Measurements from ENCODE around the gene AHCYL2. TPM values are rescaled to one million over a fixed set of nuclear protein-coding genes. Genes with fewer than 3 reads are reported as not detected.
"Not testable (repeated sequence)": the region's sequence is repeated elsewhere in the genome, so short reads cannot be mapped to it uniquely, and the experiment has no call there.

AHCYL2 gene
- total RNA-seq, 1 donor from 2014 or later = 14.7 TPM

- Histone ChIP-seq H3K79me2 (ENCODE audit: insufficient read depth, low read length) (no peaks in the 10 kb centered on the region), H3K9me3 (ENCODE audit: insufficient read depth, low read depth, low read length) (no peaks in the 10 kb centered on the region), H3K27me3 (ENCODE audit: insufficient read depth, low read length) (no peaks in the 10 kb centered on the region), H2AFZ (ENCODE audit: low read depth, low read length) (no peak overlapping the region), H4K20me1 (ENCODE audit: insufficient read depth, low read length) (no peaks in the 10 kb centered on the region), H3K4me3 (ENCODE audit: insufficient read depth, low read depth, low read length) (no peak overlapping the region), H3K36me3 (ENCODE audit: insufficient read depth, low read length) (peaks cover 2% of the 10 kb centered on the region), H3K27ac (ENCODE audit: low read depth, low read length) (no peak overlapping the region), H3K4me2 (ENCODE audit: low read length) (no peak overlapping the region), H3K4me1 (ENCODE audit: insufficient read depth, low read length) (peaks cover 12% of the 10 kb centered on the region), H3K9ac (ENCODE audit: low read length) (no peak overlapping the region)
- no peak for FAIRE-seq
- H3K27ac Mint-ChIP-seq (ENCODE audit: unreplicated experiment) = no peak overlapping the region
- peaks cover 12% of the 10 kb centered on the region for H3K4me1 Mint-ChIP-seq (ENCODE audit: low read depth, unreplicated experiment)
- H3K36me3 Mint-ChIP-seq (ENCODE audit: low read depth, unreplicated experiment) = no peaks in the 10 kb centered on the region
- peaks cover 8% of the 10 kb centered on the region for H3K27me3 Mint-ChIP-seq (ENCODE audit: low read depth, unreplicated experiment)
- peak overlapping the region; percentile 48 for H3K4me3 Mint-ChIP-seq (ENCODE audit: unreplicated experiment)
- no peak for DNase-seq (ENCODE audit: low read depth)
- H3K9me3 Mint-ChIP-seq (ENCODE audit: unreplicated experiment) = no peaks in the 10 kb centered on the region
- TF ChIP-seq EZH2 (IDR thresholded peaks at IDR 0.05; ENCODE audit: insufficient read depth, low read length) (no peak), CTCF (IDR thresholded peaks at IDR 0.05; ENCODE audit: insufficient read depth, low read depth, low read length) (no peak)
Observed at GRCh38 chr7:129439963-129440625, 215.3 kb downstream of the AHCYL2 start.

GRCh38 chr7:129443612-129444011 is 218.8 kb downstream of the AHCYL2 start:
- H3K9me3 ChIP-seq (ENCODE audit: insufficient read depth, low read depth, low read length) = peaks cover 3% of the 10 kb centered on the region
- no peak overlapping the region for H3K4me2 ChIP-seq (ENCODE audit: low read length)
- Mint-ChIP-seq H3K27me3 (ENCODE audit: low read depth, unreplicated experiment) (no peaks in the 10 kb centered on the region), H3K36me3 (ENCODE audit: low read depth, unreplicated experiment) (no peaks in the 10 kb centered on the region), H3K4me1 (ENCODE audit: low read depth, unreplicated experiment) (peaks cover 13% of the 10 kb centered on the region), H3K4me3 (ENCODE audit: unreplicated experiment) (no peak overlapping the region), H3K9me3 (ENCODE audit: unreplicated experiment) (peaks cover 16% of the 10 kb centered on the region), H3K27ac (ENCODE audit: unreplicated experiment) (no peak overlapping the region)
- FAIRE-seq = no peak
- DNase-seq (ENCODE audit: low read depth) = no peak
- no peaks in the 10 kb centered on the region for H4K20me1 ChIP-seq (ENCODE audit: insufficient read depth, low read length)
- TF ChIP-seq EZH2 (IDR thresholded peaks at IDR 0.05; ENCODE audit: insufficient read depth, low read length) (no peak), CTCF (IDR thresholded peaks at IDR 0.05; ENCODE audit: insufficient read depth, low read depth, low read length) (no peak)
- no peak overlapping the region for H3K4me3 ChIP-seq (ENCODE audit: insufficient read depth, low read depth, low read length)
- no peaks in the 10 kb centered on the region for H3K79me2 ChIP-seq (ENCODE audit: insufficient read depth, low read length)
- H3K9ac ChIP-seq (ENCODE audit: low read length) = no peak overlapping the region
- H3K27ac ChIP-seq (ENCODE audit: low read depth, low read length) = no peak overlapping the region
- H3K36me3 ChIP-seq (ENCODE audit: insufficient read depth, low read length) = peaks cover 2% of the 10 kb centered on the region
- H2AFZ ChIP-seq (ENCODE audit: low read depth, low read length) = no peak overlapping the region
- no peaks in the 10 kb centered on the region for H3K27me3 ChIP-seq (ENCODE audit: insufficient read depth, low read length)
- peaks cover 3% of the 10 kb centered on the region for H3K4me1 ChIP-seq (ENCODE audit: insufficient read depth, low read length)

GRCh38 chr7:129444776-129445175 is 219.9 kb downstream of the AHCYL2 start:
- H3K9me3 Mint-ChIP-seq (ENCODE audit: unreplicated experiment) = peaks cover 24% of the 10 kb centered on the region
- H3K4me1 ChIP-seq (ENCODE audit: insufficient read depth, low read length); H3K4me3 Mint-ChIP-seq (ENCODE audit: unreplicated experiment); H3K27ac Mint-ChIP-seq (ENCODE audit: unreplicated experiment); H3K4me1 Mint-ChIP-seq (ENCODE audit: low read depth, unreplicated experiment); H3K27ac ChIP-seq (ENCODE audit: low read depth, low read length); H3K36me3 ChIP-seq (ENCODE audit: insufficient read depth, low read length); H2AFZ ChIP-seq (ENCODE audit: low read depth, low read length); H4K20me1 ChIP-seq (ENCODE audit: insufficient read depth, low read length); H3K27me3 Mint-ChIP-seq (ENCODE audit: low read depth, unreplicated experiment); FAIRE-seq; H3K4me2 ChIP-seq (ENCODE audit: low read length); H3K79me2 ChIP-seq (ENCODE audit: insufficient read depth, low read length); H3K27me3 ChIP-seq (ENCODE audit: insufficient read depth, low read length); H3K9ac ChIP-seq (ENCODE audit: low read length); H3K4me3 ChIP-seq (ENCODE audit: insufficient read depth, low read depth, low read length); DNase-seq (ENCODE audit: low read depth); H3K9me3 ChIP-seq (ENCODE audit: insufficient read depth, low read depth, low read length); H3K36me3 Mint-ChIP-seq (ENCODE audit: low read depth, unreplicated experiment): not testable (repeated sequence)

GRCh38 chr7:129446925-129447324 is 222.1 kb downstream of the AHCYL2 start:
- H3K36me3 ChIP-seq (ENCODE audit: insufficient read depth, low read length); H2AFZ ChIP-seq (ENCODE audit: low read depth, low read length); H3K4me1 Mint-ChIP-seq (ENCODE audit: low read depth, unreplicated experiment); H3K27me3 Mint-ChIP-seq (ENCODE audit: low read depth, unreplicated experiment); H3K9me3 ChIP-seq (ENCODE audit: insufficient read depth, low read depth, low read length); FAIRE-seq; H3K27me3 ChIP-seq (ENCODE audit: insufficient read depth, low read length); H3K4me1 ChIP-seq (ENCODE audit: insufficient read depth, low read length); H3K79me2 ChIP-seq (ENCODE audit: insufficient read depth, low read length); H3K27ac Mint-ChIP-seq (ENCODE audit: unreplicated experiment); H3K36me3 Mint-ChIP-seq (ENCODE audit: low read depth, unreplicated experiment); H3K27ac ChIP-seq (ENCODE audit: low read depth, low read length); H3K4me2 ChIP-seq (ENCODE audit: low read length); DNase-seq (ENCODE audit: low read depth); H3K9ac ChIP-seq (ENCODE audit: low read length); H3K4me3 ChIP-seq (ENCODE audit: insufficient read depth, low read depth, low read length); H4K20me1 ChIP-seq (ENCODE audit: insufficient read depth, low read length); H3K4me3 Mint-ChIP-seq (ENCODE audit: unreplicated experiment): not testable (repeated sequence)
- H3K9me3 Mint-ChIP-seq (ENCODE audit: unreplicated experiment) = peaks cover 24% of the 10 kb centered on the region

- not testable (repeated sequence) for FAIRE-seq; H2AFZ ChIP-seq (ENCODE audit: low read depth, low read length); H3K4me3 Mint-ChIP-seq (ENCODE audit: unreplicated experiment); H3K4me3 ChIP-seq (ENCODE audit: insufficient read depth, low read depth, low read length); H3K27me3 Mint-ChIP-seq (ENCODE audit: low read depth, unreplicated experiment); H3K4me1 Mint-ChIP-seq (ENCODE audit: low read depth, unreplicated experiment); H3K79me2 ChIP-seq (ENCODE audit: insufficient read depth, low read length); H3K4me1 ChIP-seq (ENCODE audit: insufficient read depth, low read length); H3K27ac ChIP-seq (ENCODE audit: low read depth, low read length); DNase-seq (ENCODE audit: low read depth); H3K9me3 ChIP-seq (ENCODE audit: insufficient read depth, low read depth, low read length); H3K27ac Mint-ChIP-seq (ENCODE audit: unreplicated experiment); H3K36me3 Mint-ChIP-seq (ENCODE audit: low read depth, unreplicated experiment); H4K20me1 ChIP-seq (ENCODE audit: insufficient read depth, low read length); H3K9ac ChIP-seq (ENCODE audit: low read length); H3K36me3 ChIP-seq (ENCODE audit: insufficient read depth, low read length); H3K4me2 ChIP-seq (ENCODE audit: low read length); H3K27me3 ChIP-seq (ENCODE audit: insufficient read depth, low read length)
- peaks cover 24% of the 10 kb centered on the region for H3K9me3 Mint-ChIP-seq (ENCODE audit: unreplicated experiment)
Observed at GRCh38 chr7:129447445-129447844, 222.6 kb downstream of the AHCYL2 start.

All from astrocyte (in vitro differentiated cells and primary cell).